Subcutaneous adipose tissue (tissue), 4 donors: ENCODE measurements around the gene MSH4. TPM values are rescaled to one million over a fixed set of nuclear protein-coding genes. Genes with fewer than 3 reads are reported as not detected.

Experiments
- CTCF ChIP-seq: fragments of 450-650 bp; IDR thresholded peaks from one replicate; pipeline ENCODE4 v1.5.1; 2016; ENCODE audit warnings: low read depth, mild to moderate bottlenecking, control low read depth, antibody characterized with exemption, moderate library complexity
- total RNA-seq, 4 donors: library from RNA; depleted of rRNA; stranded (reverse); fragments of >200 nt; gene quantifications; one replicate each; pipeline ENCODE4 v1.1.0, GENCODE V29; 2016

MSH4 gene
- total RNA-seq, 4 donors from 2014 or later = 0.16 to 0.34 (median 0.20) TPM

GRCh38 chr1:75785320-75785982, 11.2 kb upstream of the MSH4 start:
- TF ChIP-seq CTCF = no peak

DNA sequence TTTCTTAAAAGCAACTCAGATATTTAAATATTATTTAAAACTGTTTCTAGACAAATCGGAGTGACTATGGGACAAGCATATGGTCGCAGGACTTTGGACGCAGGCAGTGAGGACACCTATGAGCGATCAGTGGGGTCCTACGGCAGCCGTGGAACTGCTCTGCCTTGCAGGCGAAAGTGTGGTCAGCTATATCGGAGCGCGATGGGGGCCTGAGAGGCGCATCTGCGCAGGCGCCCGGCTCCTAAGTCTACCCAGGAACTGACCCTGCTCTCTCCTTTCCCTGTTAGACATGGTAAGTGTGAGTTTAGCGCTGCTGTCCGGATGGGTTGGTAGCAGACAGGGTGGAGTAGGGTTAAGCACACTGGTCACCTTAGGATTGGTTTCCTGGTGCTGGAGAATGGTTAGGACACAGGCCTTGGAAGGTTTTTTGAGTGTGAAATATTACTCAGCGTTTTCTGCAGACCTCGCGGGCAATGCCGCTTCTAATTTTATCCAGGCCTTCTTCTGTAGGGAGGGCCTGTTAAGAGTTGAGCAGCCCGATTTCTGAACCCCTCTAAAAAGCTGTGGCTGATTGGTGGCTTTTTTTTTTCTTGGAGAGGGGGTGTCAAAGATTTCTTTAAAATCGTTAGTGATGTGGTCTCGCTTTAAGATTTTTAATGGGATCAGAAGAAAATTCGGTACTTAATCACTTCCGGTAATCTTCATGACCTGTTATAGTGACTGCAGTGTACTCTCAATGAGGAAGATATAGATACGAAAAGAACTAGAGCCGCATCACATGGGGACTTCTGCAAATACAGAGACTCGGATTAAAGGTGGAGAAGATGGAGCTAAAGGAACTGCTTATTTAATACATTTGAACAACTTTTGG, 10.5 kb upstream of the MSH4 start, which contains the start of gene RABGGTB:
RABGGTB (plus strand) TSS at position 274 of the 871 bp plus-strand sequence; CDS start at position 290, 16 bp downstream.
- TF ChIP-seq CTCF = no peak

DNA sequence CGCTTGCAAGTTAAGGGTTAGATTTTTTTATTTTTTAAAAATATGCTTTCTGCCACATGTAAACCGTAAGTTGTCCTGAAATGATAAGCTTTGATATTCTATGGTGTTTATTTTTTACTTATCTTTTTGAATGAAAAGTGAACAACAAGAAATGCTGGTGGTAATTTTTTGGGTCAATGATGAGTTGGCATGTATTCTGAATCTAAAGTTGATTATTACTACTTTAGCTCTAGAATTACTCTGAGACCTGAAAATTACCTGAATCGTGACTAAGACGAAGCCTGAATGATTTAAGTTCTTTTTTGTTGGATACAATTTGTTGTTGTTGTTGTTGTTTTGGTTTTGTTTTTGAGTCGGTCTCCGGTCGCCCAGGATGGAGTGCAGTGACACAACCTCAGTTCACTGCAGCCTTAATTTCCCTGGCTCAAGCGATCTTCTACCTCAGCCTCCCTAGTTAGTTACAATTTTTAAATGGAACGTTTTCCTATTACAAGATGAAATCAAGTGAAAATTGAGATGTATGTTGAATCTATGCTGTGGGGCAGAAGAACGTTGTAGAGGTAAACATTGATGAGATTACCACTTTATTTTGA, 9.7 kb upstream of the MSH4 start:
- TF ChIP-seq CTCF = no peak

- no peak for TF ChIP-seq CTCF
These were observed 9.2 kb upstream of the MSH4 start for GRCh38 chr1:75787524-75787923.

GRCh38 chr1:75789988-75790387, 6.7 kb upstream of the MSH4 start:
- TF ChIP-seq CTCF = no peak

DNA sequence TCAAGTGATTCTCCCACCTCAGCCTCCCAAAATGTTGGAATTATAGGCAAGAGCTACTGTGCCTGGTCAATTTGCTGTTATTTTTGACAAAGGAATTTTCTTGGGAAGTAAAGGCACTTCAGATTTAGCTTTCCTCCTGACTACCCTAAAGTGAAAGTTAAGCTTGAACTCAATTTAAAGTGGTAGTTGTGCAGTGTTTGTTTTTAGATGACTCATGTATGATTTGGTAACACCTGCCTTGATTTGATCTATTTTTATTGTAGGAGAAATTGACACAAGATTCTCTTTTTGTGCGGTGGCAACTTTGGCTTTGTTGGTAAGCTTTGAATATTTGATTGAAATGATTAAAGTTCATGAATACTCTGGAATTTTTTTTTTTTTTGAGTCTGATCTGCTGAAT, 5.7 kb upstream of the MSH4 start:
- TF ChIP-seq CTCF = no peak

GRCh38 chr1:75792091-75792490, 4.6 kb upstream of the MSH4 start:
- no peak for TF ChIP-seq CTCF
